Esophagus squamous epithelium (tissue), 5 donors: ENCODE data around the gene CASTOR1. TPM values are rescaled to one million over a fixed set of nuclear protein-coding genes. Genes with fewer than 3 reads are reported as not detected.

Source experiments
- DNase-seq: peaks from one replicate; lab custom pipeline; 2025; lab: John Stamatoyannopoulos, UW
- H3K27ac ChIP-seq, 4 donors: fragments of 200-600 bp; sonication (generic); one replicate each; pipeline ENCODE4 v1.5.1; 2016 to 2019; ENCODE audit warnings: mild to moderate bottlenecking in 1 of 4
- H3K27me3 ChIP-seq, 4 donors: fragments of 200-600 bp; sonication (generic); 1 replicate in 3 of 4; 2 replicates in 1 of 4; pipeline versions ENCODE4 v1.5.1 to v1.6.0; 2017 to 2021; ENCODE audit warnings: antibody characterized with exemption in 1 of 4
- H3K36me3 ChIP-seq, 3 donors: fragments of 200-600 bp; sonication (generic); one replicate each; pipeline ENCODE4 v1.5.1; 2016 to 2019
- H3K4me1 ChIP-seq, 3 donors: fragments of 200-600 bp; sonication (generic); one replicate each; pipeline ENCODE4 v1.5.1; 2017 to 2019
- H3K4me3 ChIP-seq, 4 donors: fragments of 200-600 bp; sonication (generic); 1 replicate in 3 of 4; 2 replicates in 1 of 4; pipeline ENCODE4 v1.5.1; 2016 to 2019; ENCODE audit warnings: mild to moderate bottlenecking in 2 of 4, moderate library complexity in 1 of 4
- H3K9me3 ChIP-seq, 3 donors: fragments of 200-600 bp; sonication (generic); one replicate each; pipeline ENCODE4 v1.5.1; 2016 to 2019
- POLR2A ChIP-seq, 4 donors: fragments of 450-650 bp; IDR thresholded peaks; one replicate each; pipeline ENCODE4 v1.6.1; 2017; ENCODE audit warnings: antibody characterized with exemption in 4 of 4, mild to moderate bottlenecking in 4 of 4, moderate library complexity in 3 of 4
- WGBS, 2 donors: methylation state at CpG; one replicate each; pipeline ENCODE4 v1.1.5; 2018; 5-methylcytosine and 5-hydroxymethylcytosine counted together
- intact Hi-C: fragments of 100-400 bp; cut with DNase I; formaldehyde crosslinking; loops from one replicate; pipeline ENCODE4 v1.15.0; 2022
- total RNA-seq, 4 donors: library from RNA; depleted of rRNA; stranded (reverse); fragments of >200 nt; gene quantifications; one replicate each; pipeline ENCODE4 v1.1.0, GENCODE V29; 2016
- TF ChIP-seq, protein P1 (sequence below), 6 experiments: fragments of 450-650 bp in 4 of 6; fragments of 200-600 bp in 2 of 6; sonication (generic) in 2 of 6; IDR thresholded peaks; one replicate each; pipeline ENCODE4 v1.5.1; 2016 to 2019; ENCODE audit warnings: antibody characterized with exemption in 6 of 6, mild to moderate bottlenecking in 4 of 6, moderate library complexity in 4 of 6
- donor health status: DM: yes; HTN: yes; CAD: no.

The CASTOR1 gene
- total RNA-seq, 4 donors from 2014 or later = 18.9 to 76.4 (median 40.7) TPM

DNA sequence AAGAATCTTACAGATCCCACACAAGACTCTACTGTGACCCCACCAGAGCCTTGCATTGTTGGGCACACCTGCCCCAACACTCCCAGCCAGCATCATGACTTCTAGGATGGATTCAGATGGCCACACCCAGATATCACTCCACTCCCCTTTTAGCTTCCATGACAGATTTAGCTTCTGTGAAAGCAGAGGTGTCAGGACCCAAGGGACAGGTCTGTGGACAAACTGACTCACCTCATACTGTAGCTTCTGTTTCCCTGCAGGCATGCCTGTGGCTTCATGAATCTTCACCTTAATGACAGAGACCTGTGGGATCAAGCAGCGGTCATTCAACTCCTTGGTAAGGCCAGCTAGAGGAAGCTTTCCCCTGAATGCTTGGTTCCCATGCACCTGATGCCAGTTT lies 45.9 kb upstream of the CASTOR1 start:
- Histone ChIP-seq H3K27me3 (no peaks in the 10 kb centered on the region), H3K4me1 (no peaks in the 10 kb centered on the region), H3K36me3 (peaks cover 72 to 100% (median 75%) of the 10 kb centered on the region in 3 donors), H3K9me3 (no peaks in the 10 kb centered on the region), H3K4me3 (no peak overlapping the region), H3K27ac (no peak overlapping the region)
- TF ChIP-seq, protein P1, sequence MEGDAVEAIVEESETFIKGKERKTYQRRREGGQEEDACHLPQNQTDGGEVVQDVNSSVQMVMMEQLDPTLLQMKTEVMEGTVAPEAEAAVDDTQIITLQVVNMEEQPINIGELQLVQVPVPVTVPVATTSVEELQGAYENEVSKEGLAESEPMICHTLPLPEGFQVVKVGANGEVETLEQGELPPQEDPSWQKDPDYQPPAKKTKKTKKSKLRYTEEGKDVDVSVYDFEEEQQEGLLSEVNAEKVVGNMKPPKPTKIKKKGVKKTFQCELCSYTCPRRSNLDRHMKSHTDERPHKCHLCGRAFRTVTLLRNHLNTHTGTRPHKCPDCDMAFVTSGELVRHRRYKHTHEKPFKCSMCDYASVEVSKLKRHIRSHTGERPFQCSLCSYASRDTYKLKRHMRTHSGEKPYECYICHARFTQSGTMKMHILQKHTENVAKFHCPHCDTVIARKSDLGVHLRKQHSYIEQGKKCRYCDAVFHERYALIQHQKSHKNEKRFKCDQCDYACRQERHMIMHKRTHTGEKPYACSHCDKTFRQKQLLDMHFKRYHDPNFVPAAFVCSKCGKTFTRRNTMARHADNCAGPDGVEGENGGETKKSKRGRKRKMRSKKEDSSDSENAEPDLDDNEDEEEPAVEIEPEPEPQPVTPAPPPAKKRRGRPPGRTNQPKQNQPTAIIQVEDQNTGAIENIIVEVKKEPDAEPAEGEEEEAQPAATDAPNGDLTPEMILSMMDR (IDR thresholded peaks at IDR 0.05) = no peak
- no peak for TF ChIP-seq POLR2A (IDR thresholded peaks at IDR 0.05)
- WGBS, 2 donors = 100% methylated on average over 1 of the region's 1 CpG; no CpG with 5 or more reads in 1 of the 2 donors
- intact Hi-C loops = no loop called here
- DNase-seq = no peak

DNA sequence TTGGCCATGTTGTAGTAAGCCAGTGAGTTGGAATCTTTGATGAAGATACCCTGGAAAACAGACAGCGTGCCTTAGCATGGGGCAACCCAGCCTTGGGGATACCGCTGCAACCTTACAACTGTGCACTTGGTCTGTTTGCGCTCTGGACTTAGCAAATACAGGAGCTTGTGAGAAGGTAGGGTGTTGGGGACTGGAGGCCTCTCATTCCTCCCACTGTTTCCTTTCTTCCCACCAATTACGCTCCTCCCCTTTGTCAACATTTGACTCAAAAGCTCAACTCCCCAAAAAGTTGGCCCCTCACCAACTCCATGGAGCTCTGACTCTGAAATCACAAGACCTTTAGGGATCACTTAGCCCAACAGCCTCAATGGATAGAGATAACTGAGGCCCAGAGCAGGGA lies 45.3 kb upstream of the CASTOR1 start:
- Histone ChIP-seq H3K9me3 (no peaks in the 10 kb centered on the region), H3K4me1 (no peaks in the 10 kb centered on the region), H3K4me3 (no peak overlapping the region), H3K36me3 (peaks cover 66 to 100% (median 70%) of the 10 kb centered on the region in 3 donors), H3K27ac (no peak overlapping the region), H3K27me3 (no peaks in the 10 kb centered on the region)
- TF ChIP-seq POLR2A (IDR thresholded peaks at IDR 0.05) = no peak
- TF ChIP-seq, protein P1 (IDR thresholded peaks at IDR 0.05) = no peak
- no peak for DNase-seq
- WGBS, 2 donors = 93 to 100% methylated on average over 1 to 3 of the region's 4 CpGs
- intact Hi-C loops = no loop called here

DNA sequence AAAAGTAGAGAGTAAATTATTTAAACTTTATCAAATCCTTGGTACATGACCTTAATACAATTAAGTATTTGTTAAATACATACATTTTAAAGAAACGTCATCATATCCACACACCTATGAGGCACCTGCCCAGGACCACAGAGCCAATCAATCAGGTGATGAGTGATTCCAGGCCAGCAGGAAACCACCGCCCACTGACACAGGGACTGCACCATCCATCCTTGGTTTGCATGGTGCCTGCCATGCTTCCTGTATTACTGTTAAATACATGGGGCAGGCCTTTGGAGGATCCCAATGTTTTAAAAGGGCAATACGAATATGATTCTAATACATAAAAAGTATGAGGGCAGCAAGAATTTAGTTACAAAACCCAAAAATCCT lies 44.4 kb upstream of the CASTOR1 start:
- TF ChIP-seq, protein P1 (IDR thresholded peaks at IDR 0.05) = no peak
- TF ChIP-seq POLR2A (IDR thresholded peaks at IDR 0.05) = no peak
- Histone ChIP-seq H3K27ac (no peak overlapping the region), H3K36me3 (peaks cover 57 to 93% (median 60%) of the 10 kb centered on the region in 3 donors), H3K9me3 (no peaks in the 10 kb centered on the region), H3K27me3 (no peaks in the 10 kb centered on the region), H3K4me3 (no peak overlapping the region), H3K4me1 (no peaks in the 10 kb centered on the region)
- 72 to 78% methylated on average over 3 of the region's 3 CpGs for WGBS, 2 donors
- DNase-seq = no peak
- intact Hi-C loops = no loop called here

DNA sequence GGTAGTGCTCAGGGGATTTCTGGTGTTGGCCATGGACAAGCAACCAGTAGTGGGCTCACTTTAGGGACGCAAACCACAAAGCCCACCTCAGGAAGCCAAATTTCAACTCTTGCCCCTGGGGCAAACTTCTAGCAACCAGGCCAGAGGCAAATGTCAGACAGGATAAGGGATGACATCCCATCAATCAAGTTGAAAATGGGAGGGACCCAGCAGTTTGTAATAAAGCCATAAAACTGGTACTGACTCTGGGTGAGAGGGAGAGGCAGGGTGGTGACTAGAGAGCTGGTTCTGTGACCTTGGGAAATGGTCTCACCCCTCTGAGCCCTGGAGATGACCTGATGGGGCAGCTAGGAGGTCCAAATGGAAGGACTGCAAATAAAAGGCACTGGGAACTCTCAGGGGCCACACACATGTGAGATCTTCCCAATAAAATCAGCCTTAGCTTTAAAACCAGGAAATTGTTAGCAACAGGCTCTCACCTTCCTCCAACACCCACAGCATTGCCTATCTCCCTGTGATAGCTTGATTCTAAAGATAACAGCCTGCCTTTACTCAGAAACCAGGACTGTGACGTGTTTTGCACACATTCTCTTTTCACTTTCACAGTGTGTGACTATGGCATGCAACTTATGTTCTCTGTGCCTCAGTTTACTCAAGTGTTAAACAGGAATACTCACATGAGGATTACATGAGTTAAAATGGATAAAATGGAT lies 43.8 kb upstream of the CASTOR1 start:
- intact Hi-C loops = no loop called here
- DNase-seq = no peak
- no peak overlapping the region for H3K27ac ChIP-seq
- H3K27me3 ChIP-seq = no peaks in the 10 kb centered on the region
- no peaks in the 10 kb centered on the region for H3K9me3 ChIP-seq
- H3K36me3 ChIP-seq = peaks cover 51 to 88% (median 55%) of the 10 kb centered on the region in 3 donors
- WGBS, 2 donors = 86 to 97% methylated on average over 2 of the region's 2 CpGs
- no peak overlapping the region for H3K4me3 ChIP-seq
- H3K4me1 ChIP-seq = peaks cover 0 to 5% (median 0%) of the 10 kb centered on the region in 3 donors
- TF ChIP-seq, protein P1 (IDR thresholded peaks at IDR 0.05) = no peak
- TF ChIP-seq POLR2A (IDR thresholded peaks at IDR 0.05) = no peak

DNA sequence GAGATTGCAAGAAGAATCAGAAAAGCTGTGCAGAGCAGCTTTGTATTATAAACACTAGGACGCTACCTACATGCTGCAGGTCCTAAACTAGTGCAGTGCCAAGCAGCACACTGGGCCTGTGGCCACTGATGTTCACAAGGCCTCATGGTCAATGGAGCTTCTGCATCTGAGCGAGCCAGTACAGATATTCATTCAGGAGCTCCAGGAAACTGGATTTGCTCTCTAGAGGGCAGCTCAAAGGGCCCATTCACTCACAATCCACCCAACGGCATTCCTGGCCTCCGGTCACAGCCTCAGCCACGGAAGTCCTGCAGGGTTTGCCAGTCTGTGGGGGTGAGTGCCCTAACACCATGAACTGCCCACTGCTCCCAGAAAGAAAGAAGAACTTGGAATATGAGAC lies 43.2 kb upstream of the CASTOR1 start:
- 59 to 92% methylated on average over 2 of the region's 5 CpGs for WGBS, 2 donors
- Histone ChIP-seq H3K27ac (no peak overlapping the region), H3K4me1 (peaks cover 0 to 11% (median under 1%) of the 10 kb centered on the region in 3 donors), H3K27me3 (no peaks in the 10 kb centered on the region), H3K9me3 (no peaks in the 10 kb centered on the region), H3K36me3 (peaks cover 45 to 82% (median 49%) of the 10 kb centered on the region in 3 donors), H3K4me3 (no peak overlapping the region)
- intact Hi-C loops = no loop called here
- no peak for DNase-seq
- TF ChIP-seq, protein P1 (IDR thresholded peaks at IDR 0.05) = no peak
- TF ChIP-seq POLR2A (IDR thresholded peaks at IDR 0.05) = no peak
